ENCODE measurements around the gene NEDD8. TPM values are rescaled to one million over a fixed set of nuclear protein-coding genes. Genes with fewer than 3 reads are reported as not detected.

Gene NEDD8
- total RNA-seq: 100 to 1,000 TPM; 106 to 156 (median 122) TPM

- TF ChIP-seq CTCF (IDR thresholded peaks at IDR 0.05; ENCODE audit: low read depth): no peak
Measured at GRCh38 chr14:24232121-24232644, at the start of gene NEDD8. NEDD8 (minus strand) TSS chr14:24232367; CDS start chr14:24232267, 100 bp downstream.

- no peak for TF ChIP-seq CTCF (IDR thresholded peaks at IDR 0.05; ENCODE audit: low read depth)
Measured at GRCh38 chr14:24281636-24282035, 49.5 kb upstream of the NEDD8 start.

GRCh38 chr14:24280797-24281460 lies 48.8 kb upstream of the NEDD8 start:
- TF ChIP-seq CTCF (IDR thresholded peaks at IDR 0.05; ENCODE audit: low read depth): no peak

- TF ChIP-seq CTCF (IDR thresholded peaks at IDR 0.05; ENCODE audit: low read depth): no peak
Measured at GRCh38 chr14:24279301-24280186, 47.4 kb upstream of the NEDD8 start.

- no peak for TF ChIP-seq CTCF (IDR thresholded peaks at IDR 0.05; ENCODE audit: low read depth)
Measured at GRCh38 chr14:24278424-24278823, 46.3 kb upstream of the NEDD8 start.

GRCh38 chr14:24277606-24278321 lies 45.6 kb upstream of the NEDD8 start:
- TF ChIP-seq CTCF (IDR thresholded peaks at IDR 0.05; ENCODE audit: low read depth): no peak
